Epithelial cell of proximal tubule (primary cell): ENCODE measurements around the gene KDELR3. TPM values are rescaled to one million over a fixed set of nuclear protein-coding genes. Genes with fewer than 3 reads are reported as not detected.

Experiments
- DNase-seq: peaks from one replicate; pipeline ENCODE4 v3.0.0-alpha.2; 2011; ENCODE audit warnings: low read depth
- H3K4me3 ChIP-seq: 2 replicates; pipeline ENCODE4 v1.5.1; 2011; ENCODE audit warnings: low read depth, mild to moderate bottlenecking, low read length
- CTCF ChIP-seq: conservative IDR thresholded peaks from 2 replicates; pipeline ENCODE4 v1.5.1; 2012; ENCODE audit warnings: low read depth, mild to moderate bottlenecking, low read length
- total RNA-seq: library from RNA; depleted of rRNA; stranded (reverse); fragments of >200 nt; gene quantifications from 2 replicates; pipeline ENCODE4 v1.2.3, GENCODE V29; 2015

The KDELR3 gene
- total RNA-seq, 1 donor from 2014 or later: 23.4 TPM

DNA sequence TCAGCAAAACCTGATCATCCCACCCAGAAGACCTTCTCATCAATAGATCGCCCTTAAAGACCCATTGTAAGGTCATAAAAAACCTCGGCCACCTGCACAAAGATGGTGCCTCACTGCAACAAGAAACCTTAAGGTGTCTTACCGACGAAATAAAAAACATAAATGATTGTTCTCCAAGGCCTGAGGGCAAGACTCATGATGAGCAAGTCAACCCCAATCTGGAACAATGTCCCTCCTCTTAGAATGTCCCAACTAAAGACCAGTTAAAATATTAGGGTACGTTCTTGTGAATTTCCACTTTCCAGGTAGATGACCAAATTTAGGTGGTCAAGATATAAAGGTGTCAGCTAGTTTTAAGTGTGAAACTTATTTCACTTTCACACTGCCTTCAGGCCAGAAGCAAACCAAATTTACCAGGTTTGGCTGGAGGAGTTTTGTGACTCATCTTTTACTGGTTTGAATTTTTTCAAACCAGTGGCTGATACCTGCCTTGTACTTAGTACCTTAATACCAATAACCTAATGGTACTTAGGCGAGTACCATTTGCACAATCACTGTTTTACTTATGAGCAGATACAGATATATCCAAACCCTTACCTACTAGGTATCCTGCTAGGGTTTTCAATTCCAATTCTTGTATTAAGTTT lies 14.9 kb downstream of the KDELR3 start:
- no peak overlapping the region for H3K4me3 ChIP-seq
- no peak for TF ChIP-seq CTCF
- DNase-seq: no peak

DNA sequence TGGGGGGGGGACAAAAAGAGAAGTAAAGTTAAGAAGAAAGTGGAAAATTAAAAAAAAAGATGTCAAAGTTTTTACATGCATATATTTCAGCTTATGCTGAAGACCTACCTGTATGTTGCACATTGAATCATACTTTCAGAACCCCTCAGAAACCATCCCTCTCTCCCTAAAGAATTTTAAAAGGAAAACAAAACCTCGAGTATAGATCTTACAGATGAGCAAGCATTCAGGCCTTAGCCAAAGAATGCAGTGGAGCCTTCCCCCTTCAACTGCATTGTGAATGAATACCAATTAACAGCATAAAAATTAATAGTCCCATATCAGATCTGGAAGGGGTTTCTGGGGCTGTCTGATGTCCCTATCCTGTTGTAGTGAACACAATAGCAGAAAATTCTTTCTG lies 16.3 kb downstream of the KDELR3 start:
- no peak overlapping the region for H3K4me3 ChIP-seq
- DNase-seq: no peak
- TF ChIP-seq CTCF: no peak

DNA sequence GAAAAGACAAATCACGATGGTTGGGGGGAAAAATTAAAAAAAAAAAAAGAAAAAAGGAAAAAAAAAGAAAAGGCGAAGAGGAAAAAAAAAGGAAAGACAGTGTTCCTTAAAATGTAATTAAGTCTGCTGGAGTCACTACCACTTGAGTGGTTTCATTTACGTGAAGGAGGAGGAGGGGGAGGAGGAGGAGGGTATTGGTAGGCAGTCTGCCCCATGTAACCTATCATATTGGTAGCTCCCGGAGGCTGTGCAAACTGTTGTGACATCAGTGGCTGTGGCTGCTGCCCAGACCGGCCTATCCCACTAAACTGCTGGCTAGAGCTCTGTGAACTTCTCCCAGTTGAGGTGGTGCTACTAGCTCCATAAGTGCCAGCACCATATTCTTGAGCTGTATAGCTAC lies 17.9 kb downstream of the KDELR3 start:
- no peak overlapping the region for H3K4me3 ChIP-seq
- DNase-seq: no peak
- TF ChIP-seq CTCF: no peak

- no peak for DNase-seq
- TF ChIP-seq CTCF: no peak
These were observed 20.1 kb downstream of the KDELR3 start for GRCh38 chr22:38487946-38488345.

GRCh38 chr22:38489142-38489541 lies 21.2 kb downstream of the KDELR3 start:
- H3K4me3 ChIP-seq: no peak overlapping the region
- no peak for TF ChIP-seq CTCF
- DNase-seq: no peak

More at GRCh38 chr22:38487946-38488345, 20.1 kb downstream of the KDELR3 start:
- no peak overlapping the region for H3K4me3 ChIP-seq

- no peak overlapping the region for H3K4me3 ChIP-seq
- no peak for DNase-seq
- TF ChIP-seq CTCF: no peak
These were observed 21.8 kb downstream of the KDELR3 start for GRCh38 chr22:38489561-38490145.

DNA sequence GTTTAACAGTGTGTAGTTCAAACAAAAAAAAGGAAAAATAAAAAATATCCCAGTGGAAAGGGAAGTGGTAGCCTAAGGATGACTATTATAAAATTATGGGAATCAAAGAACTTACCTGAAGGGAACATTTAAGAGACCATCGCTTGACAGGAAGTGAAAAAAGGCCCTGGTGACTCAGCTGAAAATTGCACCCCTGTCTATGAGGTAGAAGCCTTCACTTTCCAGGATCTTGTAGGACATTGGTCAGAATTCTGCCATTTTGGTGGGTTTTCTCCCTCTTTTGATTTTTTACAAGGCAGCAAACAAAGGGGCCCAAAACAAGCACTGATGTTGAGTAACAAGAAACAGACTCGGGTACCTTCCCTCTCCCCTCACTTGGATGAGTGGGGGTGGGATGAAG lies 22.6 kb downstream of the KDELR3 start:
- TF ChIP-seq CTCF: no peak
- H3K4me3 ChIP-seq: no peak overlapping the region
- DNase-seq: no peak
